Loucy (cell line): Measurements from ENCODE around the gene RDH8.

ENCODE experiments used
- CTCF ChIP-seq: fragments of 200-600 bp; sonication (generic); conservative IDR thresholded peaks from 2 replicates; pipeline ENCODE4 v1.5.1; 2014; ENCODE audit warnings: mild to moderate bottlenecking, antibody characterized with exemption, low read length
- EZH2phosphoT487 ChIP-seq: fragments of 200-600 bp; IDR thresholded peaks from 2 replicates; pipeline ENCODE4 v1.6.1; 2018; ENCODE audit warnings: antibody characterized with exemption, mild to moderate bottlenecking, moderate library complexity, borderline replicate concordance

GRCh38 chr19:10043286-10043927, 30.1 kb downstream of the RDH8 start:
- TF ChIP-seq CTCF (no peak), EZH2phosphoT487 (no peak)
